ENCODE measurements around the gene DRD5. TPM values are rescaled to one million over a fixed set of nuclear protein-coding genes. Genes with fewer than 3 reads are reported as not detected.

The DRD5 gene
- total RNA-seq, 6 experiments from 2014 or later: not detected

- peaks cover 8% of the 10 kb centered on the region for H3K27me3 Mint-ChIP-seq (ENCODE audit: insufficient read depth)
- H3K36me3 Mint-ChIP-seq (ENCODE audit: low read depth): no peaks in the 10 kb centered on the region
- no peak overlapping the region for H3K4me3 Mint-ChIP-seq
- no peaks in the 10 kb centered on the region for H3K4me1 Mint-ChIP-seq (ENCODE audit: low read depth)
- peak; percentile 37 for DNase-seq
- peaks cover 25% of the 10 kb centered on the region; the same call in 1 of the 2 replicates for H3K9me3 Mint-ChIP-seq
- TF ChIP-seq CTCF (IDR thresholded peaks at IDR 0.05): peak; percentile 59
- no peak overlapping the region for H3K27ac Mint-ChIP-seq
Observed at GRCh38 chr4:9762823-9763475, 18.5 kb upstream of the DRD5 start.

GRCh38 chr4:9764155-9764696 lies 17.2 kb upstream of the DRD5 start:
- H3K27ac Mint-ChIP-seq: no peak overlapping the region
- DNase-seq: no peak
- TF ChIP-seq CTCF (IDR thresholded peaks at IDR 0.05): no peak
- no peak overlapping the region for H3K4me3 Mint-ChIP-seq
- no peaks in the 10 kb centered on the region for H3K4me1 Mint-ChIP-seq (ENCODE audit: low read depth)
- no peaks in the 10 kb centered on the region for H3K36me3 Mint-ChIP-seq (ENCODE audit: low read depth)
- H3K9me3 Mint-ChIP-seq: peaks cover 22% of the 10 kb centered on the region; the same call in 1 of the 2 replicates
- H3K27me3 Mint-ChIP-seq (ENCODE audit: insufficient read depth): peaks cover 8% of the 10 kb centered on the region

DNA sequence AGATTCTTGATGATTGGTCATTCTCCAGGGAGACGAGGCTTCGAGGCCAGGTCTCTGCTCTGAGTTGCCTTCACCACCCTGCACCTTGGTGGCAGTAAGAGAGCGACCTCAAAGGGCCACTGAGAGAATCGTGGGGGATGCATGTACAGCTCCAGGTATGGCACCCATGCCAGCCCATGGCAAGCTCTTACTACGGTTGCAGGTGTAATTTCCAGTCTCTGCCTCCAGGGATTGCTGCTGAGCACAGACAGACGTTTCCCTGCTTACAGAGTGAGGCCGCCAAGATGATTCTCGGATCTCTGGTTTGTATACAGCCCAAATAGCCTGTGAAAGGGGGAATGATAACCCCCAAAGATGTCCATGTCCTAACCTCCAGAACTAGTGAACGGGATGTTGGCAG lies 16.3 kb upstream of the DRD5 start:
- TF ChIP-seq CTCF (IDR thresholded peaks at IDR 0.05): peak; percentile 49
- no peak overlapping the region for H3K4me3 Mint-ChIP-seq
- H3K4me1 Mint-ChIP-seq (ENCODE audit: low read depth): no peaks in the 10 kb centered on the region
- no peak overlapping the region for H3K27ac Mint-ChIP-seq
- H3K9me3 Mint-ChIP-seq: peaks cover 20% of the 10 kb centered on the region; the same call in 1 of the 2 replicates
- DNase-seq: no peak
- peaks cover 8% of the 10 kb centered on the region for H3K27me3 Mint-ChIP-seq (ENCODE audit: insufficient read depth)
- H3K36me3 Mint-ChIP-seq (ENCODE audit: low read depth): no peaks in the 10 kb centered on the region

DNA sequence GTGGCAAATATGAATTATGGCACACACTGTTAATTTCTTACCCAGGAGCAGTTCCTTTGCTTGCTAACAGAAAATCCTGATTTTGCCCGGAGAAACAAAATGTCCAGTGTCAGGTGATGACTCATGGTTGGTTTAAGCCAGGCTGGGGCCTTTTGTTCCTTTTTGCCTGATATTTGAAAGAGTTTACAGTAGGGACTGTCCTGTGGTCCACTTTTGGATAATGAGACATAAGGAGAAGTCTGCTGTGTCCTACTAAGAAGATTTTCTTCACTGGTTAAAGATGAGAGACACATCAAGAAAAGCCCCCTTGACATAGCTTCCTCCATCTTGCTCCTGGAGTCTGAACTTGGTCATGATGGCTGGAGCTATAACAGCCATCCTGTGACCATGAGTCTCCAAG lies 12.1 kb upstream of the DRD5 start:
- H3K36me3 Mint-ChIP-seq (ENCODE audit: low read depth): no peaks in the 10 kb centered on the region
- H3K27ac Mint-ChIP-seq: no peak overlapping the region
- H3K9me3 Mint-ChIP-seq: peaks cover 34% of the 10 kb centered on the region
- H3K27me3 Mint-ChIP-seq (ENCODE audit: insufficient read depth): peaks cover 7% of the 10 kb centered on the region
- DNase-seq: no peak
- H3K4me3 Mint-ChIP-seq: no peak overlapping the region
- no peaks in the 10 kb centered on the region for H3K4me1 Mint-ChIP-seq (ENCODE audit: low read depth)
- no peak for TF ChIP-seq CTCF (IDR thresholded peaks at IDR 0.05)

- H3K9me3 Mint-ChIP-seq: peaks cover 40% of the 10 kb centered on the region
- H3K36me3 Mint-ChIP-seq (ENCODE audit: low read depth): no peaks in the 10 kb centered on the region
- TF ChIP-seq CTCF (IDR thresholded peaks at IDR 0.05): no peak
- H3K27ac Mint-ChIP-seq: no peak overlapping the region
- no peaks in the 10 kb centered on the region for H3K4me1 Mint-ChIP-seq (ENCODE audit: low read depth)
- no peak for DNase-seq
- H3K27me3 Mint-ChIP-seq (ENCODE audit: insufficient read depth): peaks cover 2% of the 10 kb centered on the region
- H3K4me3 Mint-ChIP-seq: no peak overlapping the region
Observed at GRCh38 chr4:9771034-9771433, 10.4 kb upstream of the DRD5 start.

Data from HFFc6 (cell line).